Activated naive CD8-positive, alpha-beta T cell treated with anti-CD3 and anti-CD28 coated beads, Interleukin-2, amount 50 U/mL, for 24 hours (primary cell): ENCODE data around the gene NATD1.
A peak's percentile ranks its signal among the peaks of the same experiment; 100 is the strongest.
"Not testable (repeated sequence)": the region's sequence is repeated elsewhere in the genome, so short reads cannot be mapped to it uniquely, and the experiment has no call there.

Experiments used
- ATAC-seq: fragments of 150-1000 bp; cut with Tn5 transposase; one replicate; pipeline ENCODE4 v1.10.0; 2021
- DNase-seq: peaks from one replicate; pipeline ENCODE4 v3.0.0; 2021
- H3K27ac Mint-ChIP-seq: one replicate; pipeline ENCODE4 v1.8.0; 2021; ENCODE audit warnings: mild to moderate bottlenecking, mixed read lengths
- H3K27me3 Mint-ChIP-seq: one replicate; pipeline ENCODE4 v1.8.0; 2021; ENCODE audit warnings: mixed read lengths
- H3K36me3 Mint-ChIP-seq: one replicate; pipeline ENCODE4 v1.8.0; 2021; ENCODE audit warnings: low read depth, mixed read lengths
- H3K4me1 Mint-ChIP-seq: one replicate; pipeline ENCODE4 v1.8.0; 2021; ENCODE audit warnings: mixed read lengths
- H3K4me3 Mint-ChIP-seq: one replicate; pipeline ENCODE4 v1.8.0; 2021; ENCODE audit warnings: mild to moderate bottlenecking, moderate library complexity, mixed read lengths
- H3K9me3 Mint-ChIP-seq: one replicate; pipeline ENCODE4 v1.8.0; 2021; ENCODE audit warnings: mixed read lengths

The NATD1 gene

GRCh38 chr17:21232033-21232749 is 21.0 kb downstream of the NATD1 start:
- Mint-ChIP-seq H3K27ac (no peak overlapping the region), H3K4me3 (no peak overlapping the region), H3K9me3 (peaks cover 8% of the 10 kb centered on the region), H3K36me3 (peaks cover 5% of the 10 kb centered on the region), H3K27me3 (no peaks in the 10 kb centered on the region), H3K4me1 (no peaks in the 10 kb centered on the region)
- DNase-seq (no peak), ATAC-seq (no peak)

GRCh38 chr17:21231533-21231932 is 21.7 kb downstream of the NATD1 start:
- no peaks in the 10 kb centered on the region for H3K4me1 Mint-ChIP-seq
- peaks cover 8% of the 10 kb centered on the region for H3K9me3 Mint-ChIP-seq
- DNase-seq, result no peak
- no peak for ATAC-seq
- H3K27ac Mint-ChIP-seq, result no peak overlapping the region
- H3K36me3 Mint-ChIP-seq, result peaks cover 5% of the 10 kb centered on the region
- no peak overlapping the region for H3K4me3 Mint-ChIP-seq
- no peaks in the 10 kb centered on the region for H3K27me3 Mint-ChIP-seq

- Mint-ChIP-seq H3K36me3 (peaks cover 5% of the 10 kb centered on the region), H3K27me3 (no peaks in the 10 kb centered on the region)
These were observed 24.4 kb downstream of the NATD1 start for GRCh38 chr17:21228845-21229244.

GRCh38 chr17:21228111-21228510 is 25.1 kb downstream of the NATD1 start:
- no peak overlapping the region for H3K27ac Mint-ChIP-seq

More at GRCh38 chr17:21228845-21229244, 24.4 kb downstream of the NATD1 start:
- Mint-ChIP-seq H3K4me3 (no peak overlapping the region), H3K9me3 (peaks cover 8% of the 10 kb centered on the region), H3K27ac (no peak overlapping the region), H3K4me1 (no peaks in the 10 kb centered on the region)
- DNase-seq (no peak), ATAC-seq (no peak)

GRCh38 chr17:21227277-21227676 is 25.9 kb downstream of the NATD1 start:
- not testable (repeated sequence) for H3K36me3 Mint-ChIP-seq, H3K4me3 Mint-ChIP-seq, H3K9me3 Mint-ChIP-seq, H3K27ac Mint-ChIP-seq, ATAC-seq, DNase-seq, H3K27me3 Mint-ChIP-seq, H3K4me1 Mint-ChIP-seq

More at GRCh38 chr17:21228111-21228510, 25.1 kb downstream of the NATD1 start:
- H3K36me3 Mint-ChIP-seq, result peaks cover 6% of the 10 kb centered on the region
- H3K27me3 Mint-ChIP-seq, result no peaks in the 10 kb centered on the region
- peaks cover 8% of the 10 kb centered on the region for H3K9me3 Mint-ChIP-seq
- ATAC-seq, result peak; percentile 20
- no peak overlapping the region for H3K4me3 Mint-ChIP-seq
- DNase-seq, result no peak
- H3K4me1 Mint-ChIP-seq, result no peaks in the 10 kb centered on the region

GRCh38 chr17:21223086-21223485 is 30.1 kb downstream of the NATD1 start:
- no peak for ATAC-seq
- H3K9me3 Mint-ChIP-seq, result no peaks in the 10 kb centered on the region
- peaks cover 18% of the 10 kb centered on the region for H3K36me3 Mint-ChIP-seq
- peaks cover 3% of the 10 kb centered on the region for H3K4me1 Mint-ChIP-seq
- H3K27me3 Mint-ChIP-seq, result no peaks in the 10 kb centered on the region
- no peak for DNase-seq
- H3K4me3 Mint-ChIP-seq, result no peak overlapping the region
- H3K27ac Mint-ChIP-seq, result no peak overlapping the region

- ATAC-seq (no peak), DNase-seq (no peak)
- Mint-ChIP-seq H3K27me3 (no peaks in the 10 kb centered on the region), H3K4me3 (no peak overlapping the region), H3K27ac (no peak overlapping the region), H3K36me3 (peaks cover 21% of the 10 kb centered on the region), H3K4me1 (peaks cover 32% of the 10 kb centered on the region), H3K9me3 (no peaks in the 10 kb centered on the region)
These were observed 34.3 kb downstream of the NATD1 start for GRCh38 chr17:21218831-21219380.

GRCh38 chr17:21218101-21218500 is 35.1 kb downstream of the NATD1 start:
- H3K4me3 Mint-ChIP-seq, result no peak overlapping the region
- H3K36me3 Mint-ChIP-seq, result peaks cover 20% of the 10 kb centered on the region
- peaks cover 35% of the 10 kb centered on the region for H3K4me1 Mint-ChIP-seq
- DNase-seq (peak; percentile 28), ATAC-seq (peak; percentile 9)
- no peaks in the 10 kb centered on the region for H3K9me3 Mint-ChIP-seq
- H3K27ac Mint-ChIP-seq, result peak overlapping the region; percentile 13
- H3K27me3 Mint-ChIP-seq, result no peaks in the 10 kb centered on the region

- peak overlapping the region; percentile 13 for H3K27ac Mint-ChIP-seq
- H3K9me3 Mint-ChIP-seq, result no peaks in the 10 kb centered on the region
- no peak for ATAC-seq
- H3K36me3 Mint-ChIP-seq, result peaks cover 20% of the 10 kb centered on the region
- H3K4me1 Mint-ChIP-seq, result peaks cover 41% of the 10 kb centered on the region
- H3K27me3 Mint-ChIP-seq, result no peaks in the 10 kb centered on the region
- no peak overlapping the region for H3K4me3 Mint-ChIP-seq
- no peak for DNase-seq
These were observed 35.9 kb downstream of the NATD1 start for GRCh38 chr17:21217346-21217745.

GRCh38 chr17:21215935-21216334 is 37.3 kb downstream of the NATD1 start:
- Mint-ChIP-seq H3K9me3 (no peaks in the 10 kb centered on the region), H3K27ac (peak overlapping the region; percentile 71), H3K4me3 (peak overlapping the region; percentile 93), H3K36me3 (peaks cover 12% of the 10 kb centered on the region), H3K4me1 (peaks cover 54% of the 10 kb centered on the region), H3K27me3 (no peaks in the 10 kb centered on the region)
- no peak for ATAC-seq
- DNase-seq, result no peak

GRCh38 chr17:21214777-21215541 is 38.3 kb downstream of the NATD1 start:
- DNase-seq (peak; percentile 22), ATAC-seq (peak; percentile 1)
- peaks cover 18% of the 10 kb centered on the region for H3K36me3 Mint-ChIP-seq
- H3K27me3 Mint-ChIP-seq, result no peaks in the 10 kb centered on the region
- H3K4me3 Mint-ChIP-seq, result peak overlapping the region; percentile 93
- H3K27ac Mint-ChIP-seq, result peak overlapping the region; percentile 71
- H3K9me3 Mint-ChIP-seq, result no peaks in the 10 kb centered on the region
- H3K4me1 Mint-ChIP-seq, result peaks cover 62% of the 10 kb centered on the region

- no peaks in the 10 kb centered on the region for H3K9me3 Mint-ChIP-seq
- H3K27me3 Mint-ChIP-seq, result no peaks in the 10 kb centered on the region
- H3K36me3 Mint-ChIP-seq, result peaks cover 19% of the 10 kb centered on the region
- H3K4me1 Mint-ChIP-seq, result peaks cover 63% of the 10 kb centered on the region
- H3K27ac Mint-ChIP-seq, result peak within 1 kb of the TSS; percentile 87
- H3K4me3 Mint-ChIP-seq, result peak within 1 kb of the TSS; percentile 93
- DNase-seq (peak; percentile 95), ATAC-seq (peak; percentile 93)
These were observed 39.0 kb downstream of the NATD1 start, which contains the start of gene TMEM11 for GRCh38 chr17:21214015-21214776. TMEM11 (minus strand) TSS chr17:21214161; CDS start chr17:21214152, 9 bp downstream.

- Mint-ChIP-seq H3K4me3 (peak overlapping the region; percentile 93), H3K36me3 (peaks cover 21% of the 10 kb centered on the region), H3K27ac (peak overlapping the region; percentile 87), H3K27me3 (no peaks in the 10 kb centered on the region), H3K4me1 (peaks cover 63% of the 10 kb centered on the region), H3K9me3 (no peaks in the 10 kb centered on the region)
- no peak for DNase-seq
- ATAC-seq, result peak; percentile 7
These were observed 39.6 kb downstream of the NATD1 start for GRCh38 chr17:21213638-21214014.
